HepG2 (cell line): ENCODE results near the gene CD4. TPM values are rescaled to one million over a fixed set of nuclear protein-coding genes. Genes with fewer than 3 reads are reported as not detected.

Experiments
- ATAC-seq: fragments of 200-7000 bp; cut with Tn5 transposase; 3 replicates; pipeline ENCODE4 v1.9.1; 2020; ENCODE audit warnings: mild to moderate bottlenecking, moderate library complexity
- BruUV-seq: library from RNA; stranded (reverse); fragments of 400-500 nt; replicated peaks from 2 replicates; lab custom pipeline; 2021; lab: Mats Ljungman, UMichigan
- CTCF ChIA-PET: fragments of 300-600 bp; formaldehyde crosslinking; extraction: SDS; loops from one replicate; lab custom pipeline; 2021; ENCODE audit warnings: low total read pairs, inconsistent platforms, low intra/inter-chr PET ratio; lab: Yijun Ruan, JAX
- POLR2A ChIA-PET: fragments of 350-600 bp; sonication (Branson Sonifier 250); formaldehyde crosslinking; loops from one replicate; lab custom pipeline; 2020; ENCODE audit warnings: antibody characterized with exemption, inconsistent platforms; lab: Yijun Ruan, JAX
- DNase-seq: peaks from one replicate; pipeline ENCODE4 v3.0.0-alpha.2; 2015; ENCODE audit warnings: low spot score
- FAIRE-seq: peaks from 3 replicates; lab custom pipeline; 2011; peaks lifted over from hg19 to GRCh38; lab: Jason Lieb, UNC
- H2AFZ ChIP-seq: one replicate; pipeline ENCODE4 v1.6.1; 2011; ENCODE audit warnings: low read length, inconsistent platforms
- H3K27ac ChIP-seq: fragments of 300-600 bp; 3 replicates; pipeline ENCODE4 v1.8.0; 2011; ENCODE audit warnings: mixed run types, mild to moderate bottlenecking, mixed read lengths, low read length, inconsistent platforms; ENCODE audit not compliant: insufficient read depth; ENCODE audit errors: extremely low read length
- H3K27me3 ChIP-seq, 2 experiments: fragments of 200-600 bp in 1 of 2; 2 replicates in 1 of 2; 3 replicates in 1 of 2; pipeline versions ENCODE4 v1.6.0 to v1.8.0; 2011; ENCODE audit warnings: low read length in 2 of 2, mild to moderate bottlenecking in 2 of 2, moderate library complexity in 2 of 2, inconsistent platforms in 1 of 2; ENCODE audit not compliant: insufficient read depth in 2 of 2, control insufficient read depth in 1 of 2
- H3K36me3 ChIP-seq, 2 experiments: fragments of 200-600 bp in 1 of 2; replicated peaks in 1 of 2; 2 replicates in 1 of 2; 3 replicates in 1 of 2; pipeline versions ENCODE4 v1.5.1 to v1.8.0; 2011; ENCODE audit warnings: low read length in 2 of 2, inconsistent platforms in 1 of 2; ENCODE audit not compliant: insufficient read depth in 2 of 2, control insufficient read depth in 1 of 2
- H3K4me1 ChIP-seq: 2 replicates; pipeline ENCODE4 v1.5.1; 2012; ENCODE audit warnings: low read length, inconsistent platforms; ENCODE audit not compliant: insufficient read depth
- H3K4me2 ChIP-seq: 2 replicates; pipeline ENCODE4 v1.6.0; 2011; ENCODE audit warnings: low read depth, low read length, inconsistent platforms
- H3K4me3 ChIP-seq, 3 experiments: fragments of 200-600 bp in 1 of 3; sonication (generic), shearing (Covaris generic) in 1 of 3; replicated peaks in 1 of 3; 2 replicates each; pipeline ENCODE4 v1.5.1; 2011 to 2016; ENCODE audit warnings: low read length in 3 of 3, inconsistent platforms in 2 of 3, low read depth in 2 of 3, mild to moderate bottlenecking in 2 of 3, control low read depth in 1 of 3, mixed read lengths in 1 of 3; ENCODE audit not compliant: insufficient read depth in 1 of 3
- H3K79me2 ChIP-seq: one replicate; pipeline ENCODE4 v1.6.1; 2011; ENCODE audit warnings: low read length, inconsistent platforms; ENCODE audit not compliant: insufficient read depth
- H3K9ac ChIP-seq: 2 replicates; pipeline ENCODE4 v1.6.0; 2011; ENCODE audit warnings: mild to moderate bottlenecking, low read depth, low read length, inconsistent platforms; ENCODE audit not compliant: insufficient read depth
- H3K9me3 ChIP-seq: 2 replicates; pipeline ENCODE4 v1.5.1; 2012; ENCODE audit warnings: mild to moderate bottlenecking, low read length
- H4K20me1 ChIP-seq: 2 replicates; pipeline ENCODE4 v1.6.0; 2011; ENCODE audit warnings: inconsistent platforms, mild to moderate bottlenecking, low read length, moderate library complexity; ENCODE audit not compliant: insufficient read depth
- AGO2 ChIP-seq: fragments of 200-400 bp; formaldehyde crosslinking; optimal IDR thresholded peaks from 2 replicates; pipeline ENCODE3; 2017; ENCODE audit warnings: mild to moderate bottlenecking, low read depth, low read length, moderate library complexity
- CREM ChIP-seq, 2 experiments: sonication (generic) in 1 of 2; formaldehyde crosslinking in 1 of 2; IDR thresholded peaks; 2 replicates each; pipeline versions ENCODE4 v1.4.0 to v1.6.1; 2016 to 2020; ENCODE audit warnings: antibody characterized with exemption in 1 of 2, mild to moderate bottlenecking in 1 of 2, missing genetic modification reagents in 1 of 2
- GATAD1 ChIP-seq: IDR thresholded peaks from 2 replicates; pipeline ENCODE4 v1.6.1; 2016; ENCODE audit warnings: missing genetic modification reagents, missing compliant biosample characterization
- JARID2 ChIP-seq: sonication (generic); formaldehyde crosslinking; IDR thresholded peaks from 2 replicates; pipeline ENCODE4 v1.8.1; 2023; ENCODE audit warnings: missing genetic modification reagents, inconsistent platforms; ENCODE audit not compliant: insufficient replicate concordance
- NFYC ChIP-seq: IDR thresholded peaks from 2 replicates; pipeline ENCODE4 v1.6.1; 2016; ENCODE audit warnings: missing genetic modification reagents, missing compliant biosample characterization
- PRDM10 ChIP-seq: sonication (generic); formaldehyde crosslinking; IDR thresholded peaks from 2 replicates; pipeline ENCODE4 v1.4.0; 2020; ENCODE audit warnings: low read depth, missing genetic modification reagents
- TSC22D2 ChIP-seq: sonication (generic); formaldehyde crosslinking; IDR thresholded peaks from 2 replicates; pipeline ENCODE4 v1.5.1; 2020; ENCODE audit warnings: missing genetic modification reagents, mild to moderate bottlenecking, borderline replicate concordance
- YEATS4 ChIP-seq: sonication (generic); formaldehyde crosslinking; IDR thresholded peaks from 2 replicates; pipeline ENCODE4 v1.4.0; 2020; ENCODE audit warnings: missing genetic modification reagents, borderline replicate concordance
- ZNF251 ChIP-seq: sonication (generic); formaldehyde crosslinking; IDR thresholded peaks from 2 replicates; pipeline ENCODE4 v1.9.0; 2021; ENCODE audit warnings: mild to moderate bottlenecking, missing genetic modification reagents
- ZNF331 ChIP-seq: sonication (generic); formaldehyde crosslinking; IDR thresholded peaks from 2 replicates; pipeline ENCODE4 v1.4.0; 2020; ENCODE audit warnings: missing genetic modification reagents
- ZNF343 ChIP-seq: sonication (generic); formaldehyde crosslinking; IDR thresholded peaks from 2 replicates; pipeline ENCODE4 v1.4.0; 2020; ENCODE audit warnings: mild to moderate bottlenecking, missing genetic modification reagents
- ZNF362 ChIP-seq: sonication (generic); formaldehyde crosslinking; IDR thresholded peaks from 2 replicates; pipeline ENCODE4 v1.4.0; 2020; ENCODE audit warnings: missing genetic modification reagents, mild to moderate bottlenecking, borderline replicate concordance
- ZNF383 ChIP-seq: sonication (generic); formaldehyde crosslinking; IDR thresholded peaks from 2 replicates; pipeline ENCODE4 v1.4.0; 2020; ENCODE audit warnings: missing genetic modification reagents, mild to moderate bottlenecking, borderline replicate concordance
- ZNF737 ChIP-seq: sonication (generic); formaldehyde crosslinking; IDR thresholded peaks from 2 replicates; pipeline ENCODE4 v1.5.0; 2020; ENCODE audit warnings: missing genetic modification reagents, mild to moderate bottlenecking, borderline replicate concordance
- ZNF775 ChIP-seq: sonication (generic); formaldehyde crosslinking; IDR thresholded peaks from 2 replicates; pipeline ENCODE4 v1.4.0; 2020; ENCODE audit warnings: missing genetic modification reagents, mild to moderate bottlenecking, moderate library complexity, borderline replicate concordance
- WGBS: methylation state at CpG from one replicate; pipeline ENCODE4 v1.1.6; 2017; ENCODE audit warnings: low lambda C conversion rate; 5-methylcytosine and 5-hydroxymethylcytosine counted together
- in situ Hi-C: cut with HindIII; loops from 2 replicates; pipeline ENCODE4 v1.10.0; 2017; ENCODE audit warnings: low pct_unique_long_range_greater_than_20kb; ENCODE audit not compliant: extremely low pct_ligation_motif_present
- intact Hi-C: fragments of 100-400 bp; cut with micrococcal nuclease; formaldehyde crosslinking; loops from one replicate; pipeline ENCODE4 v1.10.0; 2022; ENCODE audit not compliant: unreplicated experiment
- polyA plus RNA-seq, 8 experiments: library from polyadenylated mRNA; depleted of rRNA in 3 of 8; stranded (reverse) in 7 of 8; unstranded in 1 of 8; fragments of >200 nt; fragmentation: Illumina TruSeq in 4 of 8; extraction: Trizol in 4 of 8; gene quantifications; 2 replicates each; pipeline versions ENCODE4 v1.2.1 to v1.2.3, GENCODE V29; 2011 to 2016; ENCODE audit warnings: low read depth in 4 of 8, missing spikeins in 1 of 8, mixed read lengths in 1 of 8; ENCODE audit not compliant: insufficient read depth in 1 of 8
- total RNA-seq, 5 experiments: library from RNA; depleted of rRNA; stranded (reverse); fragments of >200 nt; fragmentation: Illumina TruSeq; extraction: Trizol; gene quantifications; 2 replicates each; pipeline ENCODE4 v1.2.3, GENCODE V29; 2016; ENCODE audit warnings: low read depth in 1 of 5

CD4 gene
- total and polyA plus RNA-seq, 2 of the 13 experiments (the other 11 are each of a cell fraction or from before 2014, with no cell fraction given), result 0.07 to 0.95 TPM

- POLR2A ChIA-PET, result no interaction called here
- ATAC-seq, result no peak
- no peak overlapping the region for H3K4me3 ChIP-seq
- 75% methylated on average over 4 of the region's 5 CpGs for WGBS
- H4K20me1 ChIP-seq, result no peaks in the 10 kb centered on the region
- CTCF ChIA-PET, result no interaction called here
- no peaks in the 10 kb centered on the region for H3K36me3 ChIP-seq
- H3K27me3 ChIP-seq, result peaks cover 7 to 34% of the 10 kb centered on the region in 2 experiments; a peak in 4 of 5 replicates
- DNase-seq, result no peak
- TF ChIP-seq NFYC (no peak), TSC22D2 (no peak), ZNF331 (CRISPR knock-in tag) (no peak), ZNF343 (no peak), ZNF737 (no peak), GATAD1 (CRISPR knock-in tag) (no peak), ZNF251 (no peak), YEATS4 (CRISPR knock-in tag) (no peak), AGO2 (no peak), ZNF362 (CRISPR knock-in tag) (no peak), CREM (IDR thresholded peaks at IDR 0.05) (no peak), CREM (CRISPR knock-in tag; IDR thresholded peaks at IDR 0.05) (no peak), PRDM10 (CRISPR knock-in tag) (no peak), ZNF775 (CRISPR knock-in tag) (no peak), ZNF383 (no peak), JARID2 (CRISPR knock-in tag) (no peak)
- in situ Hi-C loops, result no loop called here
- no peaks in the 10 kb centered on the region for H3K9me3 ChIP-seq
- H2AFZ ChIP-seq, result no peak overlapping the region
- intact Hi-C loops, result no loop called here
- peaks cover 42% of the 10 kb centered on the region for H3K4me1 ChIP-seq
- FAIRE-seq, result no peak
- H3K4me2 ChIP-seq, result no peak overlapping the region
- no TSS peak for BruUV-seq
- no peak overlapping the region for H3K9ac ChIP-seq
- no peak overlapping the region for H3K27ac ChIP-seq
- H3K79me2 ChIP-seq, result no peaks in the 10 kb centered on the region
Measured at GRCh38 chr12:6818645-6819044, 29.3 kb downstream of the CD4 start.
